ENCODE data around the gene SLC6A19.

DNA sequence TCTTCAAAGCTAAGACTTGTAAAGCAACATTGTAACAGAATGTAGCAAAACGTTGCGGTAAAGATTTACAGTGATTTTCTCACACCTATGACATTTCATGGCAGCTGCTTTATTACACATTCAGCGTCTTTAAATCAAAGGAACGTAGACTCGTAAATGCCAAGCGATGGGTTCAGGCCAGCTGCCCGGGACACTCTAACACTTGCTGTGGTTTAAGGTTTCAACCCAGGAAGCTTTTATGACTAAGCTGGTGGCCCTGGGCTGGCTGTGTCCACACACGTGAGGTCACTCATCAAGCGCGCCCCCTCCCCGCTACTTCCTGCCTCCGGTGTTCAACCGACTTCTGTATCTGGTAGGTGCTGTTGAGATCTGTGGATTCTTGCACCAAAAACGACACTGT lies 26.3 kb downstream of the SLC6A19 start:
- TF ChIP-seq POLR2A (IDR thresholded peaks at IDR 0.05), result no peak
- TF ChIP-seq, protein P1, sequence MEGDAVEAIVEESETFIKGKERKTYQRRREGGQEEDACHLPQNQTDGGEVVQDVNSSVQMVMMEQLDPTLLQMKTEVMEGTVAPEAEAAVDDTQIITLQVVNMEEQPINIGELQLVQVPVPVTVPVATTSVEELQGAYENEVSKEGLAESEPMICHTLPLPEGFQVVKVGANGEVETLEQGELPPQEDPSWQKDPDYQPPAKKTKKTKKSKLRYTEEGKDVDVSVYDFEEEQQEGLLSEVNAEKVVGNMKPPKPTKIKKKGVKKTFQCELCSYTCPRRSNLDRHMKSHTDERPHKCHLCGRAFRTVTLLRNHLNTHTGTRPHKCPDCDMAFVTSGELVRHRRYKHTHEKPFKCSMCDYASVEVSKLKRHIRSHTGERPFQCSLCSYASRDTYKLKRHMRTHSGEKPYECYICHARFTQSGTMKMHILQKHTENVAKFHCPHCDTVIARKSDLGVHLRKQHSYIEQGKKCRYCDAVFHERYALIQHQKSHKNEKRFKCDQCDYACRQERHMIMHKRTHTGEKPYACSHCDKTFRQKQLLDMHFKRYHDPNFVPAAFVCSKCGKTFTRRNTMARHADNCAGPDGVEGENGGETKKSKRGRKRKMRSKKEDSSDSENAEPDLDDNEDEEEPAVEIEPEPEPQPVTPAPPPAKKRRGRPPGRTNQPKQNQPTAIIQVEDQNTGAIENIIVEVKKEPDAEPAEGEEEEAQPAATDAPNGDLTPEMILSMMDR (IDR thresholded peaks at IDR 0.05), result no peak
- TF ChIP-seq EP300 (IDR thresholded peaks at IDR 0.05), result no peak
